Kidney glomerular epithelial cell (primary cell): ENCODE results near the gene FXYD1.

Experiments
- DNase-seq: peaks from one replicate; lab custom pipeline; 2025; lab: John Stamatoyannopoulos, UW

Gene FXYD1

DNA sequence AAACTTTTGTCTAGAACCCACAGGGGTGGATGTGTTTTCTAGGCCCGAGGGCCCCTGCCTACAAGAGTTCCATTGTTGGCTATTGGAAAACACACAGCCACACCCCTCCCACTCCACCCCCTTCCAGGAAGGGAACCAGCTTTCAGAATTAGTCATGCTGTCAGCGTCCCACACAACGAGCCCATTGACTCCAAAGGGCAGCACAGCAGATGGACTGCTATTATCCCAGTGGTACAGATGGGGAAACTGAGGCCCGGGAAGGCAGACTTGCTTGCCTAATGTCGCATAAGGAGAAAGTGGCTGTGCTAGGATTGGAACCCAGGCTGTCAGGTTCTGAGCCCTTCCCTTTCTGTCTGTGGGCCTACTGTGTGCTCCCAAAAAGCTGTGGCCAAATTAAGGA is 31.1 kb upstream of the FXYD1 start:
- DNase-seq = no peak

DNA sequence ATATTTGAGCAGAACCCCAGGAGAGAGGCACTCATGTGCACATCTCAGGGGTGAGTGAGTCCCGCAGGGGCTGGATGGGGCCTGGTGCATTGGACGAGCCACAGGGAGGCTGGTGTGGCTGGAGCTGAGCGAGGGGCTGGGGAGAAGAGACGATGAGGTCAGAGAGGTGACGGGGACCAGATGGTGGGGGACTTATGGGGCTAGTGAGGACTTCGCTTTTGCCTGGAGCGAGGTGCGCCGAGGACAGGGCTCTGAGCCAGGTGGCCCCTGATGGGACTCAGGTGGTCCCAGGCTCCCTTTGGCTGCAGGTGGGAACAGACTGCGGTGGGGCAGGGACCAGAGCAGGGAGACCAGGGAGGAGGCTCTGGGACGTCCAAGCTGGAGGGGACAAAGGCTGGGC is 29.9 kb upstream of the FXYD1 start:
- DNase-seq = no peak

DNA sequence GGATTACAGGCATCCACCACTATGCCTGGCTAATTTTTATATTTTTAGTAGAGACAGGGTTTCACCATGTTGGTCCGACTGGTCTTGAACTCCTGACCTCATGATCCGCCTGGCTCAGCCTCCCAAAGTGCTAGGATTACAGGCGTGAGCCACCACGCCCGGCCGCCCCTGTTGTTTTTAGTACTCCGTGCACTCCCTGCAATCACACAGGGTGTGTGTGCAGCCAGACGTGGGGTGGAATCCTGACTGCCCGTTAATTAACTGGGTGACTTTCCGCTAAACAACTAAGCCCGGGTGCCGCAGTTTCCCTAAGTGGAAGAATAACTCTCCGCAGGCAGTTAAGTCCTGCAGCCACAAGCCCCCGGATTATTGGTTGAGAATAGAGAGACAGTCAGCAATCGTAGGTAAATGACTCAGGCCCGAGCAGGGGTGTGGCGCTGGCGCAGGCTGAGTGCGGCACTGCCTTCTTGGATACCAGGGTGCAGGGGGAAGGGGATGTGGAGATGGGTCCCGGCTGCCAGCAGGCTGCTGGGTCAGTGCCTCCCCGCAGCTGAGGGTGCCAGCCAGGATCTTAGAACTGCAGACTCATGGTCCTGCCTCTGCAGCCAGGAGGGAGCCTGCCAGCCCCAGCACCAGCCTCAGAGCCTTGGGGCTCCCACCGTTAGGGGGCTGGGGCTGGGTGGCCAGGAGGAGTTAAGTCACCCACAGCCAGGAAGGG is 29.1 kb upstream of the FXYD1 start:
- no peak for DNase-seq

DNA sequence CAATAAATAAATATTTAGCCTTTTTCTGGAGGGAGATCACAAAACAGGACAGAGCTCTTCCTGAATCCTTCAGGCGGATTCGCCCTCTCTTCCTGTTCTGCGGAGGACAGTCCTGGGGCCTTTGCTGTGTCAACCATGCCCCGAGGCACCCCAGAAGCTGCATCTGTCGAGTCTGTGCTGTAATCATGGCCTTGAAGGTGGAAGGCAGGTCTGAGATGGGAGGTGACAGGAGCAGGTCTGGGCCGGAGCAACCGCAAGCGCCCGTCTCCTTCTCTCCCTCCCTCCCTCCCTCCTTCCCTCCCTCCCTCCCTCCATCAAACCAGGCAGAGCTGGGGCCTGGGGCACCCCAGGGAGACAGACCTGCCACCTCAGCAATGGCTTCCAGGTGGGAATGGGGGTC is 27.6 kb upstream of the FXYD1 start:
- no peak for DNase-seq

DNA sequence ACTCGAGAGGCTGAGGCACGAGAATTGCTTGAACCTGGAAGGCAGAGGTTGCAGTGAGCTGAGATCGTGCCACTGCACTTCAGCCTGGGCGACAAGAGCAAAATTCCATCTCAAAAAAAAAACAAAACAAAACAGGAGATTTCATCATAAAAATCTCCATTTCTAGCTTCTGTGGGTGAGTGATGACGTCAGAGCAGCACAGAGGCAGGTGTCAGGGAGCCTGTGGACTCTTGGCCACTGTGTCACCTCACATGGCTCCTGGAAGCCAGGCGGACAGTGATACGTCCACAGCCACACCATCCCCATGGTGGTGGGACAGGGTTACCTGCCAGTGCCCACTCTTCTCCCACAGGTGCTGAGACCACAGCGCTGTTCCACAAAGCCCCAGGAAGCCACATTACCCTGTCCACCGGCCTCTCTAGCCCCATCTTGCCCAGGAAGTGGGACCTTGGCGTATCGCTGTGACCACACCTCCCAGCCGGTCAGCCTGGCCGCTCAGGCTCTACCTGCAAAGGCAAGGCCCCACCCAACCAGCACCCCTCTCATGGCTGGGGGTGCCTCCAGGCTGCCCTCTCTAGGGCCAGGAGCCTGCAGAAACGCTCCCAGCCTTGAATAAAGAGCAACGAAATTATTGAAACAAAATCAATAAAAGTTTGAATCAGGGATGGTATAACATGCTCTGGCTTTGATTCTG is 25.5 kb upstream of the FXYD1 start:
- DNase-seq = no peak

DNA sequence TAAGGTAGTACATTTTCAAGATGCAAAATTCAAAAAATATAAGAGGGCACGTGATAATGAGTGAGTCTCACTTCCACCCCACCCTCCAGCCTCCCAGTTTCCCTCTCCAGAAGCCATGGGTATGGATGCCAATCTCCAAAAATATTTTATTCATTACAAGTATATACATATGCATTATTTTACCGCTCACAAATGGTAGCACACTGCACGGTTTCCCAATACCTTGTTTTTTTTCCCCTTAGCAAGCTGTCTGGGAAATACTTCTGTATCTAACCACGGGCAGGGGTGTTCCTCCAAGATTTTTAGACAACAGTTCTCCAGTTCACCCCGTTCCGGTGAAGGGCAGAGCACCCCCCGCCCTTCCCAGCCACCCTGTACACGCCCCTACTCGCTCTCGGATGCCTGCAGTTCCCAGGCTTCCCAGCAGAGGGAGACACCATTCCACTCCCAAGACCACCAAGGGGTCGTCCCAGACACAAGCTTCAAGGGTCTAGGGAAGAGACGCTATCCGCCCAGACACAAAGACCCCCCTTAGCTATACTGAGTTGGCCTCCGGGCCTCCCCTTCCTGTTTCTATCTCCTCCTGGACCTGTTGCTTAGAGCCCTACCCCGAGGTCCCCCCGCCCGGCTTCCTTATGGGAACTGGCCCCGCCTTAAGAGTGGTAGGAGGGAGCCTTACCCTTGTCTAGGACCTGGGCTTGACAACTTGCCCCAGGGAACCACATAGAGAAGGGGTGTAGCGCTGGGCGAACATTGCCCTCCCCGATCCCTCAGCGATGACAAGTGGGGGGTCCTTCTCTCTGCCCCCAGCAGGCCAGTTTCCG is 24.1 kb upstream of the FXYD1 start:
- peak; percentile 23 for DNase-seq

DNA sequence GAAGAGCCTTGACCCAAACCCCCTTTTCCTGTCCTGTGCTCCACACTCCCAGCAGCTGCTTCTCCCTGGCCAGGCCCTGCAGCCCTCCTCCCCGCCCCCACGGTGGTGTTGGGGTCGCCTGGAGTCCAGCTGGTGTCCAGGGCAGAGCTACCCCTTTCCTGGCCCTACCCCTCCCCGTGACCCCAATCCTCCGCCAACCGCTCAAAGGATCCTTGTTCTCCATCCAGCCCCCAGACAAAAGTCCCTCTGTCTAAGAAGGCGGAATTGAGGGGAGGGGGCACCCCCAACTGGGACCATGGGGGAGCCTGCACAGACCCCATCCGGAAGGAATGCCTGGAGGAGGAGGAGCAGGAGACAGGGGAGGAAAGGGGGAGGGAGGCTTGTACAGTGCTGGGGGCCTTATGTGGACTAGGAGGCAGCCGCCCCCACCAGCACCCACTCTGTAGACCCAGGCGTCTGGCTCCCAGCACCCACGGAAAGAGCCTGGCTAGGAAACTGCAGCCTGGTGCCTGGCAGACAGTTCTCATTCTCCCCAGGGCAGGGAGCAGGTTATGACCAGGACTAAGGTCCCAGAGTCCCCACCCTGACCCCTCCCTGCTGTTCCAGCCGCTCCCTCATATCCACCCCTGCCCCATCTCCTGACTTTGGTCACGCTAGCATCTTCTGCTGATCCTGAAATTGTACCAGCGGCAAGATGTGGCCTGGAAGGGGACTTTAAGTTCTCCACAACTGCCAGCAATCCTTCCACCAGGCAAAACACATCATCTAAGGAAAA is 23.3 kb upstream of the FXYD1 start, which contains the start of gene FXYD3:
Gene FXYD3, plus strand, starts transcription at position 647 of the 775 bp plus-strand sequence. CDS start 3,554 bp downstream, outside the sequence.
- no peak for DNase-seq

DNA sequence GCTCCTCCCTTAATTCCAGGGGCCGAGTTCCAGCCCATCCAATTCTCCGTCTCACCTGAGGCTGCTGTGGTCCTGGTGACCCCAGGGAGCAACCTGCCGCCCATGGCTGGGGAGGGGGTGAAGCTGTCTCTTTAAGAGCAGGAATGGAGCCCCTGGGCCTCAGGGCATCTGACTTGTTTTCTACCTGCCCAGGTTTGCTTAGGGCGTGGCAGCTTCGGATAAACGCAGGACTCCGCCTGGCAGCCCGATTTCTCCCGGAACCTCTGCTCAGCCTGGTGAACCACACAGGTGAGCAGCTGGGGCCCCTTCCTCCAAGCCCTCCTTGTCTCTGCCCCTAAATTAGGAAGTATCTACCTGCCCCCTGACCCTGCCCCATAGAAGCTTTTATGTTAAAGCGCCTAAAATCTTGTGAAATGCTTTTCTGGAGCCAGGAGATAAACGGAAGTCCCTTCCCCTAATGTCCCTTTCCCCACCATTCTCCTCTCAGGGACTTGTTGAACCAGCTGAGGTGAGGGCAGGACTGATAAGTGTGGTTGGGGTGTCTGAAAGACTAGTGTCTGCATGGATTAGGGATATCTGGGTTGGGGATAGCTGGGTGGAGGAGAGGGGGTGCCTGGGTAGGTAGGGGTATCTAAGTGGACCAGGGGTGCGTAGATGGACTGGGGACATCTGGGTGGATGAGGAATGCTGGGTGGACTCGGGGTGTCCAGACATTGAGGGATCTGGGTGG is 22.4 kb upstream of the FXYD1 start:
- DNase-seq = no peak

DNA sequence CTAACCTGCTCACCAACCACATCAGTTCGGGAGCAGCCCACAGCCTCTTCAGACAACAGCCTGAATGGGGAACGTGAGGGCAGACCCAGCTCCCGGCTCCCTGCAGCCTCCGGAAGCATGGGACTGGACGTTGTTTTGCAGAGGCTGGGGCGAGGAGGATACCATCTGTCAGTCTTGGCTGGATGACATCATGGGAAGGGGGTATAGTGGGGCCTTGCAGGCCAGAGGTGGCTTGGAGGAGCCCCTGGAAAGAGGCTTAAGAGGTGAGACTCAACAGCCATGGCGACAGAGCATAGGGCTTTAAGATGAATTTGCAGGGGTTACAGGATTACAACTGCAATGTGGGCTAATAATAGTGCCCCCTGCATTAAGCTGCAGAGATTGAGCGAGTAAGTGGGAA is 21.5 kb upstream of the FXYD1 start:
- DNase-seq = no peak

DNA sequence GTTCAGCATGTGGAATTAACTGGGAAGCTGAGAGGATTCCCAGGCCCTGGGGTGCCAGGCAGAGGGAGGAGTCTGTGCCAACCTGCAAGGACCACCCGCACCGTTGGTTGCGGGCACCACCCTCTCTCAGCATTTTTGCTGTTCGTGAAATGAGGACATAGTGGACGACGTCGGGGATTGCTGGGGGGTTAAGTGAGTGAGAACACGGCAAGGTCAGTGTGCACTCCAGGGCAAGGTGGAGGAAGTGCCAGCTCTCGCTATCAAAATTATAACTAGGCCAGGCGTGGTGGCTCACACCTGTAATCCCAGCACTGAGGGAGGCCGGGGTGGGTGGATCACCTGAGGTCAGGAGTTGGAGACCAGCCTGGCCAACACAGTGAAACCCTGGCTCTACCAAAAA is 20.8 kb upstream of the FXYD1 start:
- no peak for DNase-seq

DNA sequence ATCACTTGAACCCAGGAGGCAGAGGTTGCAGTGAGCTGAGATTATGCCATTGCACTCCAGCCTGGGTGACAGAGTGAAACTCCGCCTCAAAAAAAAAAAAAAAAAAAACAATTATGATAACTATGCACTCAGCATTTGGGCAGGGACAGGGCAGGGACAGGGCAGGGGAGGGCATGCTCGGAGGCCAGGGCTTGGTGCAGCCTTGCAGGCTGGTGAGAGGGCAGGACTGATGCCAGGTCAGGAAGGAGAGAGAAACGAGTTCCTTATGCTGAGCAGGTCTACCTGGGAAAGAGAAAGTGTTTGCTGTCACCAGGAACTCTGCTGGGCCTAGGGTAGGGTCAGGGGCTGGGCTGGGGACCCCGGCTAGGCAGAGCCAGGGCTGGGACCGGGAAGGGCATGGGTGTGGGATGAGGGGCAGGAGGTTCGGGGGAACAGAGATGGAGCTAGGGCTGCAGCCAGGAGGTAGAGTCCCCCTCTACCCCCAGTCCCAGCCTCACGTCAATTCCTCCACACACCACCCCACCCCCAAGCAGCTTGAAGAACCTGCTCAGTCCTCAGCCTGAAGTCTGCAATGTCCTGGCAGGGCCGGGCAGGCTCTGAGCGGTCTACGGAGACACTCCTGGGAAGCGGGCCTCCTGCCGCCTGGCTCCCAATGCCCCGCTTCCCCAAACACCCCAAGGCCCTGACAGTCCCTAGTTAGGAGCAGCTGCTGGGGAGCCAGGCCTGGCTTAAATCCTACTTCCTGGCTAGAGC is 20.2 kb upstream of the FXYD1 start:
- no peak for DNase-seq

DNA sequence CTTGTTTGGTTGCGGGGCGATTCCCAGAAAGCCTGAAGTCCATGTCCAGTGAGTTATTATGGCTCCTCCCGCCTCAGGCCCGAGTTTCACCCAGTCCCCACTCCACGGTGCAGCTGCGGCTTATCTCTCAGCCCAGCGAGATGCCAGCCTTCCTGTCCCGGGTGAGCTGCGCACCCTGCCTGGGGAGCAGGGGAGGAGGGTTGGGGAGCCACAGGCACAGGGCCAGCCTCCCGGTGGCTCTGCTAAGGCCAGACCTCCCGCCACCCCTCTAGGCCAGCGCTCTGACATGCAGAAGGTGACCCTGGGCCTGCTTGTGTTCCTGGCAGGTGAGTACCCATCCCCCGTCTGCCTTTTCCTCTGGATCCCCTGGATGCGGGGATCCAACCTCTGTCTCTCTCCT is 19.5 kb upstream of the FXYD1 start:
- no peak for DNase-seq

DNA sequence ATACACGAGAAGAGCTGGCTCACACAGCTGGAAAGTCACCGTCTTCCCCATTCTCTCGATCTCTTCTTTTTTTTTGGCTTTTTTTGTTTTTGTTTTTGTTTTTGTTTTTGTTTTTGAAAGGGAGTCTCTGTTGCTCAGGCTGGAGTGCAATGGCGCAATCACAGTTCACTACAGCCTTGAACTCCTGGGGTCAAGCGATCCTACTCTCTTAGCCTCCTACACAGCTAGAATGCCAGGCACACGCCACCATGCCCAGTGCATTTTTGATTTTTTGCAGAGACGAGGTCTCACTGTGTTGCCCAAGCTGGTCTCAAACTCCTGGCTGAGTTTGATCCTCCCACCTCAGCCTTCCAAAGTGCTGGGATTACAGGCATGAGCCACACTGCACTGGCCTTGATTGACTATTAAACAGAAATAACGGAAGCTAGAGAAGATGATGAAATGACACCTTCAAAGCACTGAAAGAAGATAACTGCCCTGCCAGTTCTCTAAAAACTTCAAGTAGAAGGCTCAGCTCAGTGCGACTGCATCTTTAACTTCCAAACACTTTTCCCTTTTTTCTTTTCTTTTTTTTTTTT is 19.0 kb upstream of the FXYD1 start:
- DNase-seq = no peak

DNA sequence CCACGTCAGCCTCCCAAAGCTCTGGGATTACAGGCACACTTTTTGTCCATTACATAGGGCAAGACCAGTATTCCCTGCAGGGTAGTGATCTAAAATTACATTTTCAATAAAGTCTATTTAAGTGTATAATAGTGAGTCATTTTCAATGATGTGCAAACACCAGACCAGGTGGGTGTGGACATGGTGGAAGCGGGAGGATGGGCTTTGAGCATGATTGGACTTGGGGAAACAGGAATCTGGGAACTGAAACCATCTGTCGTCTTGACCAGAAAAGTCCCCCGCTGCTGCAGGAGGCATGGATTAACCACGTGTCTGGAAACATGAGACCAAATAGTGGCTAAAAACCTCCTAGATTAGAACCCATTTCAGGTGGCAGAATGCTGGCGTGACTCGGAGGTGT is 18.1 kb upstream of the FXYD1 start:
- no peak for DNase-seq

DNA sequence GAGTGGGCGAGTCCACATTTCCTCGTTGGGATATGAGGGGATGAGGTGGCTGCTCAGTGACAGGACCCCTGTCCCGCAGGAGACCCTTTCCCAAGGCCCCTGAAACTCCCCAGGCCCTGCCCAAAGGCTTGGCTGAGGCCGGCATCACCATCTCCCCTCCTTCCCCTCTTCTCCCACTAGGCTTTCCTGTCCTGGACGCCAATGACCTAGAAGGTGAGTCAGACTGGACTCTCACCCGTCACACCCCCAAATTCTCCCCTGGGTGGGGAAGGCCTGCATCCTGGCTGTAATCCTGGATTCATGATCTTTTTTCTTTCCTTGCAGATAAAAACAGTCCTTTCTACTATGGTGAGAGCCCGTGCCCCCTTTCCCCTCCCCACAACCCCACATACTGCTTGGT is 17.7 kb upstream of the FXYD1 start:
- no peak for DNase-seq

DNA sequence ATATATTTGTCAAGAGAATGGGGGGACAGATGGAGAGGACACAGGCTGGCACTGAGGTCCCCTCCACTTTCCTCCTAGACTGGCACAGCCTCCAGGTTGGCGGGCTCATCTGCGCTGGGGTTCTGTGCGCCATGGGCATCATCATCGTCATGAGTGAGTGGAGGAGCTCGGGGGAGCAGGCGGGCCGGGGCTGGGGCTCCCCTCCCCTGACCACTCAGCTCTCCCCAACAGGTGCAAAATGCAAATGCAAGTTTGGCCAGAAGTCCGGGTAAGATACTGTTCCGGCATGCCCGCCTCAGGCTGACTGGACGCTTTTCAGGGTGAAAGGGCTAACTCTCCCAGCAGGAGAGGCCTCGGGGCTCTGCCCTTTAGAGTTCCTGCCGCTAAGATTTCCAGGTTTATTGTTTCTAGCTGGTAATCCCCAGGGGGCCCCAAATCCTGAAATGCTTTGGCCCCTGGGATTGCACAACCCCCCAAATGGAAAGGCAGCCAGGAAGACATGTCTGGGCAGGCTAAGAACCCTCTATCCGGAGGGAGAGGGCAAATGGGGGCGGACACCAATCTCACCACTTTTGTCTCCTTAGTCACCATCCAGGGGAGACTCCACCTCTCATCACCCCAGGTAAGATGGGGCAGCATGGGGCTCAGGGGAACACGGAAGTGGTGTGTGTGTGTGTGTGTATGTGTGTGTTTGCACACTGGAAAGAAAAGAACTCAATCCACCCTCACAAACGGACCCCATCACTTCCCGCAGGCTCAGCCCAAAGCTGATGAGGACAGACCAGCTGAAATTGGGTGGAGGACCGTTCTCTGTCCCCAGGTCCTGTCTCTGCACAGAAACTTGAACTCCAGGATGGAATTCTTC is 15.7 kb upstream of the FXYD1 start:
- no peak for DNase-seq

DNA sequence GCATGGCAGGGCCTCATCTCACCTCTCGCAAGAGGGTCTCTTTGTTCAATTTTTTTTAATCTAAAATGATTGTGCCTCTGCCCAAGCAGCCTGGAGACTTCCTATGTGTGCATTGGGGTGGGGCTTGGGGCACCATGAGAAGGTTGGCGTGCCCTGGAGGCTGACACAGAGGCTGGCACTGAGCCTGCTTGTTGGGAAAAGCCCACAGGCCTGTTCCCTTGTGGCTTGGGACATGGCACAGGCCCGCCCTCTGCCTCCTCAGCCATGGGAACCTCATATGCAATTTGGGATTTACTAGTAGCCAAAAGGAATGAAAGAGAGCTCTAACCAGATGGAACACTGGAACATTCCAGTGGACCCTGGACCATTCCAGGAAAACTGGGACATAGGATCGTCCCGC is 15.1 kb upstream of the FXYD1 start:
- DNase-seq = no peak

DNA sequence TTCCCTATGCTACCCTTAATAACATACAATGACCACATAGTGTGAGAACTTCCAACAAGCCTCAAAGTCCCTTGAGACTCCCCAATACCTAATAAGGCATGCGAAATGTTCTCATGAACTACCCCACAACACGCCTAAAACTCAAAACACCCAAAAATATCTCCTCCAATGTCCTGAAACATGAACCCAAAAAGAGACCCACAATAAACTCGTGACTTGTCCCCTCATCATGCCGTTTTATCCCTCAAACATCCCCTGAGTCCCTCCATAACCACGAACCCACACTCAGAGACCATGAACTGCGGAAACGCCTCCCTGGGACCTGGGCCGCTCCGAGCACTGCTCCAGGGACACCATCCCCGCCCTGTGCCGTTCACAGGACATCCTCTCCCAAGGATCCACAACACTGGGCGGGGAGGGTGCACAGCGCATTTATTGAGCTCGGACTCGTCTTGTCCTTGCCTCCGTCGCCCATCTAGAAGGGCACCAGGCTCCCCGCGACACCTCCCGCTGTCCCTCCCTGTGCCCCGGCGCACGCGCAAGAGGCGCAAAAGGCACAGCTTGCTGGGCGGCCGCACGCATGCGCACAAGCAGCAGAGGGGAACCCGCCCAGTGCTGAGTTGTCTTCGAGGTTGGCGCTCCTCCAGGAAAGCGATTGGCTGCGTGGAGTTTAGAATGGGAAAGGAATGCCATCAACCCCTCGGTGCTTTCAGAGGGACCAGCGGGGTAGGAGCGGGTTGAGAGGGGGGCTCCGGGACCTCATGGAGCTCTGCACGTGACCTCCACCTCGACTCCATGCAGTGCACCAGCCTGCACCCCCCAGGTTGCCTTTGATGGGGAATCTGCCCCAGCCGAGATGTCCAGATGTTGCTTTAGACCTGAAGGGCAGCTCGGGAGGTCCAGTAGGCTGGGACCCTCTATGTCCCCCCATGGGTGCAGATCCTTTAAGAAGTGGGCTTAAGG is 14.2 kb upstream of the FXYD1 start:
- peak; percentile 89 for DNase-seq
